RWPE2 (cell line): ENCODE data around the gene MYL5.
"Not testable (repeated sequence)": the region's sequence is repeated elsewhere in the genome, so short reads cannot be mapped to it uniquely, and the experiment has no call there.

Experiments
- ATAC-seq: fragments of 200-7000 bp; cut with Tn5 transposase; 3 replicates; pipeline ENCODE4 v1.9.1; 2021; ENCODE audit warnings: low read depth
- DNase-seq: peaks from one replicate; pipeline ENCODE4 v3.0.0-alpha.2; 2020; ENCODE audit warnings: low spot score
- H3K27ac ChIP-seq: fragments of 450-650 bp; 2 replicates; pipeline ENCODE4 v1.5.1; 2017; ENCODE audit warnings: mild to moderate bottlenecking; ENCODE audit not compliant: poor library complexity, severe bottlenecking
- H3K27me3 ChIP-seq: fragments of 250-450 bp; sonication (Bioruptor Pico); 2 replicates; pipeline ENCODE4 v1.5.1; 2021; ENCODE audit warnings: mild to moderate bottlenecking, moderate library complexity; ENCODE audit not compliant: insufficient read depth, poor library complexity, severe bottlenecking
- H3K36me3 ChIP-seq: fragments of 250-450 bp; sonication (Bioruptor Pico); 2 replicates; pipeline ENCODE4 v1.5.1; 2020; ENCODE audit warnings: low read depth, mild to moderate bottlenecking, moderate library complexity
- H3K4me1 ChIP-seq: fragments of 250-450 bp; sonication (Bioruptor Pico); 2 replicates; pipeline ENCODE4 v1.5.1; 2021; ENCODE audit warnings: mild to moderate bottlenecking, moderate library complexity; ENCODE audit not compliant: insufficient read depth, poor library complexity, severe bottlenecking
- H3K4me3 ChIP-seq: fragments of 250-450 bp; sonication (Bioruptor Pico); 2 replicates; pipeline ENCODE4 v1.5.1; 2021; ENCODE audit warnings: mild to moderate bottlenecking, moderate library complexity; ENCODE audit not compliant: severe bottlenecking
- H3K9me3 ChIP-seq: fragments of 250-450 bp; sonication (Bioruptor Pico); 2 replicates; pipeline ENCODE4 v1.5.1; 2021; ENCODE audit warnings: mild to moderate bottlenecking, moderate library complexity; ENCODE audit not compliant: severe bottlenecking
- TF ChIP-seq, protein P1 (sequence below): fragments of 450-650 bp; IDR thresholded peaks from one replicate; pipeline ENCODE4 v1.5.1; 2017; ENCODE audit warnings: mild to moderate bottlenecking, moderate library complexity; ENCODE audit not compliant: poor library complexity, severe bottlenecking

The MYL5 gene

DNA sequence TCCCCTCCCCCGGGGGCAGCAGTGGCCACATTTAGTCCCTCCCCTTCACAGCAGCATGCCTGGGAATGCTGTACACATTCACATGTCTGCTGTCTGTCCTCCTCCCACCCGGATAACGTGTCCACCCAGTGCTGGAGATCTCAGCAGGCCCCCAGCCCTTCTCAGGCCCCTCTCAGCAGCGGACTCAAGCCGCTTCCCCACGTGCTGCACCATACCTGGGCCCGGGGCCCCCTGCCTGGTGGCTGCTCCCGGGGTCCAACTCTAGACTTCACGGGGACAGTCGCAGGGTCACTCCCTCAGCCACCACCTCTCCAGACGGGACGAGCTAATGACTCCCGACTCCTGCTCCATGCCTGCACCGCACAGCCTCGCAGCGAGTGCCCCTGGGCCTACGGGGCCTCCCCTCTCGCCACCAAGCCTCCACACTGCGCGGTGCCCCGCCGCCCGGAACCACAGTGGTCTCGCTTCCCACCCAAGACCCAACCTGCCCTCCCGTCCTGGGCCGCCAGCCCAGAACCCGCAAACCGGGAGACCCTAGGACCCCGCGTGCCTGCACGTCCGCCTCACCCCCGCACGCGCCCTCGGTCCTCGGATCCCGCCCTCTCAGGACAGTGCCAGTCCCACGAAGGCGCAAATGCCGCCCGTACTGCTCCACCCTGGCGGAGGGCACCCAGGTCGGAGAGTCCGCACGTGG is 30.0 kb downstream of the MYL5 start:
- no peaks in the 10 kb centered on the region for H3K9me3 ChIP-seq
- TF ChIP-seq, protein P1, sequence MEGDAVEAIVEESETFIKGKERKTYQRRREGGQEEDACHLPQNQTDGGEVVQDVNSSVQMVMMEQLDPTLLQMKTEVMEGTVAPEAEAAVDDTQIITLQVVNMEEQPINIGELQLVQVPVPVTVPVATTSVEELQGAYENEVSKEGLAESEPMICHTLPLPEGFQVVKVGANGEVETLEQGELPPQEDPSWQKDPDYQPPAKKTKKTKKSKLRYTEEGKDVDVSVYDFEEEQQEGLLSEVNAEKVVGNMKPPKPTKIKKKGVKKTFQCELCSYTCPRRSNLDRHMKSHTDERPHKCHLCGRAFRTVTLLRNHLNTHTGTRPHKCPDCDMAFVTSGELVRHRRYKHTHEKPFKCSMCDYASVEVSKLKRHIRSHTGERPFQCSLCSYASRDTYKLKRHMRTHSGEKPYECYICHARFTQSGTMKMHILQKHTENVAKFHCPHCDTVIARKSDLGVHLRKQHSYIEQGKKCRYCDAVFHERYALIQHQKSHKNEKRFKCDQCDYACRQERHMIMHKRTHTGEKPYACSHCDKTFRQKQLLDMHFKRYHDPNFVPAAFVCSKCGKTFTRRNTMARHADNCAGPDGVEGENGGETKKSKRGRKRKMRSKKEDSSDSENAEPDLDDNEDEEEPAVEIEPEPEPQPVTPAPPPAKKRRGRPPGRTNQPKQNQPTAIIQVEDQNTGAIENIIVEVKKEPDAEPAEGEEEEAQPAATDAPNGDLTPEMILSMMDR: no peak
- peaks cover 4% of the 10 kb centered on the region for H3K4me1 ChIP-seq
- H3K36me3 ChIP-seq: peaks cover 3% of the 10 kb centered on the region; the same call in 1 of the 2 replicates
- no peak overlapping the region for H3K27ac ChIP-seq
- no peaks in the 10 kb centered on the region for H3K27me3 ChIP-seq
- ATAC-seq (no peak), DNase-seq (no peak)
- no peak overlapping the region for H3K4me3 ChIP-seq

DNA sequence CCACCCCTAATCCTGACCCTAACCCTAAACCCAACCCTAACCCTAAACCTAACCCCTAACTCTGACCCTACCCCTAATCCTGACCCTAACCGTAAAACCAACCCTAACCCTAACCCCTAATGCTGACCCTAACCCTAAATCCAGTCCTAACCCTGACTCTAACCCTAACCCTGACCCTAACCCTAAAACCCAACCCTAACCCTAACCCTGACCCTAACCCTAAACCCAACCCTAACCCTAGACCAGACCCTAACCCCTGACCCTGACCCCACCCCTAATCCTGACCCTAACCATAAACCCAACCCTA is 30.6 kb downstream of the MYL5 start:
- H3K4me3 ChIP-seq: no peak overlapping the region
- peaks cover 3% of the 10 kb centered on the region; the same call in 1 of the 2 replicates for H3K36me3 ChIP-seq
- H3K9me3 ChIP-seq: no peaks in the 10 kb centered on the region
- H3K27ac ChIP-seq: no peak overlapping the region
- no peak for ATAC-seq
- no peaks in the 10 kb centered on the region for H3K27me3 ChIP-seq
- DNase-seq: no peak
- H3K4me1 ChIP-seq: no peaks in the 10 kb centered on the region
- TF ChIP-seq, protein P1: no peak

DNA sequence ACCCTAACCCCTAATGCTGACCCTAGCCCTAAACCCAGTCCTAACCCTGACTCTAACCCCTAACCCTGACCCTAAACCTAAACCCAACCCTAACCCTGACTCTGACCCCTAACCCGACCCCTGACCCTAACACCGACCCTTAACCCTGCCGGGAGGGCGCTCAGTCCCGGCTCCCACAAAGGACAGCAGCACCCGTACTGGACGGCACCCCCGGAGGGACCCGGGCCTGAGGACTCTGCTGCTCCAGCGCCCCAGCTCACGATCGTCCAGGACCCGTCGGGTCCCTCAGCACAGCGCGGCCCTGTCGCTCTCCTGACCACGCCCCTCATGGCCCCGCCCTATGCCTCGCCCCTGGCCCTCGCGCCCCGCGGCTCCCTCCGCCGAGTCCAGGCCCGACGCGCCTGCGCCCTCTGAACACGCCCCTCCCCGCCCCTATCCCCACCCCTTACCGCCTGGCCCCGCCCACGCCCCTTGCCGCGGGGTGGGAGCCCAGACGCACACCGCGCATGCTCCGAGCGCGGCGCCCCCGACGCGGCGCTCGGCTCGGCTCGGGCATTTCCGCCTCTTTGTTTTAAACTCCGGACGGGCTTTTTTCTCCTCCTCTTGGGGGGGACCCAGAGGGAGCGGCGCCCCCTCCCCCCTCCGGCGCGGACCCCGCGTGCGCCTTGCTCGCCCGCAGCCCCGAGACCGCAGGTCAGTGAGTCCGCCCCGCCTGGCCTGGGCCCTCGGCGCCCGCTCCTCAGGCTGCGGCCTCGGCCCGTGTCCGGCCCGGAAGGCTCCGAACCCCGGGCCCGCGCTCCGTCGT is 31.1 kb downstream of the MYL5 start, which contains the start of gene PCGF3:
Gene PCGF3 (plus strand): TSS at position 555 of the 805 bp plus-strand sequence. CDS start 27,849 bp downstream, outside the sequence.
- Histone ChIP-seq H3K4me3 (peak within 1 kb of the TSS; percentile 97), H3K36me3 (peaks cover 9% of the 10 kb centered on the region; the same call in 1 of the 2 replicates), H3K27ac (peak within 1 kb of the TSS; percentile 57), H3K9me3 (no peaks in the 10 kb centered on the region), H3K4me1 (no peaks in the 10 kb centered on the region), H3K27me3 (no peaks in the 10 kb centered on the region)
- TF ChIP-seq, protein P1: no peak
- peak; percentile 93 for ATAC-seq
- DNase-seq: peak; percentile 92

DNA sequence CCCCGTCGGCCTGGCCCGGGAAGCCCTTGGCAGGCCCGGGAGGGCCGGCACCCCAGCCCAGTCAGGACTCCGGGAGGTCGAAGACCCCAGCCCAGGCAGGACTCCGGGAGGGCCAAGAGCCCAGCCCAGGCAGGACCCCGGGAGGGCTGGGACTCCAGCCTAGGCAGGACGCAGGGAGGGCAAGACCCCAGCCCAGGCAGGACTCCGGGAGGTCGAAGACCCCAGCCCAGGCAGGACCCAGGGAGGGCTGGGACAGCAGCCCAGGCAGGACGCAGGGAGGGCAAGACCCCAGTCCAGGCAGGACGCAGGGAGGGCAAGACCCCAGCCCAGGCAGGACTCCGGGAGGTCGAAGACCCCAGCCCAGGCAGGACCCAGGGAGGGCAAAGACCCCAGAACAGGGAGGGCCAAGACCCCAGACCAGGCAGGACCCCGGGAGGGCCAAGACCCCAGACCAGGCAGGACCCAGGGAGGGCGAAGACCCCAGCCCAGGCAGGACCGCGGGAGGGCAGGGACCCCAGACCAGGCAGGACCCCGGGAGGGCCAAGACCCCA is 31.8 kb downstream of the MYL5 start:
- not testable (repeated sequence) for ATAC-seq, H3K4me1 ChIP-seq, DNase-seq, H3K27me3 ChIP-seq, H3K9me3 ChIP-seq
- Histone ChIP-seq H3K4me3 (peak overlapping the region; percentile 97), H3K27ac (peak overlapping the region; percentile 57), H3K36me3 (peaks cover 10% of the 10 kb centered on the region; the same call in 1 of the 2 replicates)

DNA sequence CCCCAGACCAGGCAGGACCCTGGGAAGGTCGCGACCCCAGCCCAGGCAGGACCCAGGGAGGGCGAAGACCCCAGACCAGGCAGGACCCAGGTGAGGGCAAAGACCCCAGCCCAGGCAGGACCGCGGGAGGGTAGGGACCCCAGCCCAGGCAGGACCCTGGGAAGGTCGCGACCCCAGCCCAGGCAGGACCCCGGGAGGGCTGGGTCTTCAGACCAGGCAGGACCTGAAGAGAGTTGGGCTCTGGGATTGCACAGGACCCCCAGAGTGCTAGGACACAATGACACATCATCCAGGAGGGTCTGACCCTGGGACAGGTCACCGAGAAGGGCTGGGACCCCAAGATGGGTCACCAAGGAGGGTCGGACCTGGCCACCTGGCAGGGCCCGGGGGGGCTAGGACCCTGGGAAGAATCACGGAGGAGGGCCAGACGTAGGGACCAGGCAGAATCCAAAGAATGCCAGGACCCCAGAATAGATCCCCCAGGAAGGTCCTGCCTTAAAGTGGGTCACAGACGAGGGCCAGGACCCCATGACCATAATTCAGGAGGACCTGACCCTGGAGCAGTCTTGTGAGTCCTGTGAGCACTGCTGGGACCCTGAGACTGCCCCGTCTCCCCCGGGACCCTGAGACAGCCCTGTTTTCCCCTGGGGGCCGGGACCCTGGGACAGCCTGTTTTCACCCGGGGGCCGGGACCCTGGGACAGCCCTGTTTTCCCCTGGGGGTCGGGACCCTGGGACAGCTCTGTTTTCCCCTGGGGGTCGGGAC is 32.7 kb downstream of the MYL5 start:
- ATAC-seq (no peak), DNase-seq (peak; percentile 34)
- Histone ChIP-seq H3K4me1 (no peaks in the 10 kb centered on the region), H3K27me3 (no peaks in the 10 kb centered on the region), H3K27ac (no peak overlapping the region), H3K9me3 (no peaks in the 10 kb centered on the region), H3K4me3 (peak overlapping the region; percentile 13), H3K36me3 (peaks cover 13% of the 10 kb centered on the region)
- TF ChIP-seq, protein P1: no peak
